Hematopoietic multipotent progenitor cell treated with erythropoietin and hydrocortisone succinate and interleukin-3 and kit ligand, for 4 days (in vitro differentiated cells): ENCODE data around the gene CYTH3.
A peak's percentile ranks its signal among the peaks of the same experiment; 100 is the strongest.

Experiments
- DNase-seq: peaks from one replicate; pipeline ENCODE4 v3.0.0-alpha.2; 2015

CYTH3 gene

DNA sequence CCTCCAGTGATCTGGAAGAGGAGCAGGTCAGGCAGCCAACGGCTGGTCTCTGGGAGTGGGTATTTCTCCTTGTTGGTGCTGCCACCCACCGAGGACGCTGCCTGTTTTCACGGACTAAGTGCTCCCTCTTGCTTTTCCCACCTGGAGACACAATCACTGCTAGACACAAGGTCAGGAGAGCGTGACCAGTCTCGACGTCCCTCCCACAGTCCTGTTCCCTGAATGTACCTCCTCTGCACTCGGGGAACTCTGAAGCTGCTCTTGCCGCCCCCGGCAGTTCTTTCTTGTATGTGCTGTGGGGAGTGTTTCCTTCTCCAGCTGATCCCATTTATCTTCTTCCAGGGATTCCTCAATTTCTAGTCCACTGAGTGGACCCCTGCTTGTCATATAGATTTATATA, 89.4 kb downstream of the CYTH3 start:
- no peak for DNase-seq

DNA sequence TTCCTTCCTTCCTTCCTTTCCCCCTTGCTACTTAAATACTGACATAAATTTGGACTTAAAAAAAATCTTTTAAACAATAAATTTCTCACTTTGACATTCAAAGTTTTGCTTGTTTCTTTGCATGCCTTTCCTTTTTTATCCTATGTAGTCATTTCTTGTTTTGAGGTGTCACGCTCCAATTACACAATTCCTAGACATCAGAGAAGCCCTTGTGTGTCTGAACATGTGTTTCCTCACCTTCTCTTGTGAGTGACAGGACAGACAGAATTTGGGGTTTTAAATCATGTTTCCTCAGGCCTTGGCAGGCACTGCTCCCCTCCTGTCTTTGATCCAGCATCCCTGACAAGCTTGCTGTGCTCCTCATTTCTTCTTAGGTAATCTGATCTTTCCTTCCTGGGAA, 91.3 kb downstream of the CYTH3 start:
- peak; percentile 38 for DNase-seq

DNA sequence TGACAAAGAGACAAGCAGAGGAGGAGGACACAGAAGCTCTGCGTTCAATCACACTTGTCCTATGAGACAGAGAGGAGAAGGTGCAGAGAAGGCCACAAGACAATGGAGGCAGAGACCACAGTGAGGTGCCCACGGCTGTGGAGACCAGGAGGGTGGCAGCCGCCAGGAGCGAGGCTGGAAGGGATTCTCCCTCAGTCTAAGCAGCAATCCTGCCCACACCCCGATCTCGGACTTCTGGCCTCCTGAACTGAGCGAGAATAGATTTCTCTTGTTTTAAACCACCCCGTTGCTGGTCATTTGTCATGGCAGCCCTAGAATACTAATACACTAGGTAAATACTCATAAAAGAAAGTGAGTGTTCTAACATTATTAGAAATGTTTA, 92.1 kb downstream of the CYTH3 start:
- no peak for DNase-seq

DNA sequence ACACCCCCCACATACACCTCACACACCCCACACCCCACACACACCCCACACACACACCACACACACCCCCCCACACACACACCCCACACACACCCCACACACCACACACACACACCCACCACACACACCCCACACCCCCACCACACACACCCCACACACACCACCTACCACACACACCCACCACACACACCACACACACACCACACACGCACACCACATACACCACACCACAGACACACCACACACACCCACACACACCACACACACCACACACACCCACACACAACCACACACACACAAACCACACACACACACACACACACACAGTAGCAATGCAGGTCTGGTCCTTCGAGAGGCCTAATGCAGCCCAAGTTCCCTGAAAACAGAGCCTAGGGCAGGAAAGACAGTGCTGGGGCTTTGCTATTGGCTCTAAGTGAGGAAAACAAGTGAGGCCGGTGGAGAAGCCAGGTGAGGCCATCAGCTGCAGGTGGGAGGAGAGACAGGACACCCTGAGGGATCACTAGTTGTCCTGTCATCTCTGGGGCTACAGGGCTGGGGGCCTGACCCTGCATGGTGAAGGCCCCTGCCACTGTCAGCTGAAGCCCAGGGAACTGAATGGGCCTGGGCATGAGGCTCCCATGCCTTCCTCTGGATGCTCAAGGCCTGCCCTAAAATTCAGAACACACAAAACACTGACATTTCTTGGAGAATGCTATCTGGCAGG, 92.6 kb downstream of the CYTH3 start:
- no peak for DNase-seq

DNA sequence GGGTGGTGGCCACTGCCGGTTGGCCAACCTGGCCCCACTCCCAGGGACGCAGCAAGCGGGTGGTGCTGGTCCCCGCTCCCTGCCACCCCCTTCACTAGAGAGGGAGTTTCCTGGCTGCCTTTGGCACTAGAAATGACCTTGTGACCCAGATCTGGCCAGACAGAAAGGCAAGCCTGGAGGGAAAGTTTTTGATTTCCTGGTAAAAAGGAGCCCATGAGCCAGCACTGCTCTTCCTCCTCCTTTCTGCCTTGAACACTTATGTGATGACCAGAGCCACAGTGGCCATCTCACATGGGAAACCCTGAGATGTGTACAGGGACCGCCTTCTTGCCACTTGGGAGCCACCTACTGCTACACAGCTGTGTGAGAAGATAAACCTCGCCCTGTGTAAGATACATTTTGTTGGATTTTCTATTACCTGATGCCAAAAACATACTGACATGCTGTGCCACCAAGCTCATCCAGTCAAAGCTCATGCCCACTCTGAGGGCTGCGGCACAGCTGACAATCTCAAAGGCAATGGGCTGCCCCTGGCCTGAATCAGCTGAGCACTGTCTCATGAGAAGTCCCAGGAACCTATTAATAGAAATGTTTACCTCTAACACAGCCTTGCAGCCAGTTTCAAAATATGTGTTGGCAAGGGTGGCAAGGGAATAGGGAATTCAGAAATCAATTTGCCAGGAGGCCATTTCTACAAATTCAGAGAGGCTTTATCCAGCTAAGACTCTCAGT, 94.0 kb downstream of the CYTH3 start:
- DNase-seq = peak; percentile 11

DNA sequence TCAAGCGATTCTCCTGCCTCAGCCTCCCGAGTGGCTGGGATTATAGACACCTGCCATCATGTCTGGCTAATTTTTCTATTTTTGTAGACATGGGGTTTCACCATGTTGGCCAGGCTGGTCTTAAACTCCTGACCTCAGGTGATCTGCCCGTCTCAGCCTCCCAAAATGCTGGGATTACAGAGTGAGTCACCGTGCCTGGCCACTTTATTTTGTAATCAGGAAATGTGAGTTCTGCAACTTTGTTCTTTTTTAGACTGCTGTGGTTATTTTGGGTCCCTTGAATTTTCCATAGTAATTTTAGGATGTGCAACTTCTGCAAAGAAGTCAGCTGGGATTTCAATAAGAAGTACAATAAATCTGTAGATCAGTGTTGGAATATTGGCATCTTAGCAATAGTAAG, 96.8 kb downstream of the CYTH3 start:
- DNase-seq = peak; percentile 25

DNA sequence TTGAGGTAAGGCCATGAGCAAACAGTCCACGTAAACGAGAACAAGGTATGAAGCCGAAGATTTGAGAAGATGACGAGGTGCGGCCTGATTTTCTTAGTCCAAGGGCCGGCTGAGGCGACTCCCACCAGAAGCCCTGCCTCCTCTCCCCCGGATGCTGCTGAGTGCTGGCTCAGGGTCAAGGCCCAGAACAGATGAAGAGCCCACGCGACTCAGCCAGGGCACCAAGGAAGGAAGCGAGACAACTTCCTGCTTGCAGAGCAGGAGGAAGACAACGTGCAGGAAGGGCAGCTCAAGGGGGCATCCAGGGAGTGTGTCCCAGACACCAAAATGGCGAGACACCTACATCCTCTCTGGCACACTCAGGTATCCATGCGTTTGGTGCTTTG, 99.5 kb downstream of the CYTH3 start:
- DNase-seq = no peak

DNA sequence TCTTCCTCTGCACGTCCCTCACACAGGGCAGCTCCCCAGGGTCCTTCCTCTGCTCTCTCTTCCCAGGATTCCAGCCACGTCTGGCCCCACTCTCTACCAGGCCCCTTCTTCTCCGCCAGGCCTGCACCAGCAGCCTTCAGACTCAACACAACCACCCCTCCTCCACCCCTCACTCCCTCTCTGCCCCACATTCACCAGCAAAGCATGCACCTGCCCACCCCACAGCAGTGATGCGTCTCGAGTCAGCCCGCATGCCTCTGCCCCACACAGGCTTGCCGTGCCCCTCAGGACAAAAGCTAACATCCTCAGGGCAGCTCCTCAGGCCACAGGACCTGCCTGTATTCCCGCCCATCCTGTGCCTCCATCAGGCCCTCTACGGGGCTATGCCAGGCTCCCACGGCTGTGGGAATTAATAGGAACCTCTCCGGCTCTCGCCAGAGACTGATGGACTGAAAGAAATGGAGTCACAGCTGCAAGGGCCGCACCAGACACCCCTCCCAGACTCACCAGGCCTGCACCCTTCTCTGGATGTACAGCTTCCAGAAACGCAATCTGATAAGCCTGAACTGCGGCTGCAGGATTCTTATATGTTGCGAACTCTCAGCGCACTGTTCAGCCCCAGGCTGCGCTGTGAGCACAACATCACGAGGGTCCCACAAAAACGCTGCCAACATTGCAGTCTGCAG, 100.1 kb downstream of the CYTH3 start:
- no peak for DNase-seq

DNA sequence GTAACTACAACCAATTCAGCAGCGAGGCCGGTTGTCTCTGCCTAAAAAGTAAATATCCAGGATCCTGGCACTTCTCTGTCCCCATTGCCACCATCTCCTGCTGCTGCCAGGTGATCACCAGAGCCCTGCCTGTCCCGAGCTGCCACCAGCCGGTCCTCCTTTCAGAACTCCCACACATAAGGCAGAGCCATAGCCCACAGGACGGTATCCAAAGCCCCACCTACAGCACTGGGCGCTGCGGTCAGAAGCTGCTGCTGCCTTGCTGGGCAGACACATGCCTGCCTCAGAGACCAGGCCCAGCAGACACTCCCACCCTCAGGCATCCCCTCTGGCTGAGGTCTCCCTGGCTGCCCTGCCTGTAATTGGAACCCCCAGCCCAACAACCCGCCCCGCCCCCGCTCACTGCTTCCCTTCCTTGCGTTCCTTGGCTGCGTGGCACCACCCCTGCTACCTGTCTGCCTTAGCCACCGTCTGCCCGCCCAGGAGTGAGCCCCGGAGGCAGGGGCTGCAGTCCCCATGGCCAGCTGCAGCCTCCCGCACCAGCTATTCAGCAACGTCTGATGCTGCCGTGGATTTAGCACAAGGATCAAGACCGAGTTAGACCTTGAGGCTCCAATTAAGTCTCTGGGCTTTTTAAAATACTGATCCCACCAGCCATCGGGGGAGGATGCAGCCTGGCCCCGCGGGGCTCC, 100.7 kb downstream of the CYTH3 start:
- DNase-seq = no peak

DNA sequence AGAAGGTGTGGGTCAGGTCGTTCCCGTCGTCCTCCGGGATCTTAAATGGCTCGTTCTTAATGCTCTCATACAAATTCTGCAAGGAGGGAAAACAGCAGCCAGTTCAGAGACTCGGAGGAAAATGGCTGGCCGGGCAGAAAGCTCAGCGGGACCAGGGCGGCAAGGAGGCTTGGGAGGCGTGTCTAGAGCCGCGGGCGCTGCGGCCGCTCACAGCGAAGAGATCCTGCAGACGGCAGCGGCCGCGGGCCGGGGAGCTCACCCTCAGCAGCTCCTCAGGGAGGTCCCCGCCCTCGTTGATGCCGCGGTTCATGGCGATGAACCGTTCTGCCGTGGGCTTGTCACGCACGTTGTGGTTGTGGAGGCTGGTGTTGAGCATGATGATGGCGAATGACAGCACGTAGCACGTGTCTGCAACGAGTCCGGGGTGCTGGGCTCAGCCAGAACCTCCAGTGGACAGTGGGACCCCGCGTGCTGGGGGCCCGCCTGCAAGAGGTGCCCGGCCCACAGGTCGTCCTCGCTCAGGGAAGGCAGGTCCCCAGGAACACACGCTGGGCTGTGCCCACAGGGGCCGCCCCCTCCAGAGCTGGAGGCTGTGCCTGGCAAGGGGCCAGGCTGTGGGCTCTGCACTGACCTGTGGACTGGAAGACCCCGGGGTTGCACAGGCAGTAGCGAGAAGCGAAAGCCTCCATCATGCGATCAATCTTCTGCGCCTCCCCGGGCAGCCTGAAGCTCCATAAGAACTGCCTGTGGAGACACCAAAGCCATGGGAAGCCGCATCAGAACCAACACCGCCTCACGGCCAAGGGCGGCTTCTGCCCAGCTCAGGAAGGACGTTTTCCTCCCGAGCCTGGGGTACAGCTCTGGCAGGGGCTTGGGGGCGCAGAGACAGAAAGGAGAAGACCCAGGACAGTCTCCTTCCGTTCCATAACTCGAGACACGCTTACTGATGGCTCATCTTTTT, 101.6 kb downstream of the CYTH3 start:
- DNase-seq = no peak

DNA sequence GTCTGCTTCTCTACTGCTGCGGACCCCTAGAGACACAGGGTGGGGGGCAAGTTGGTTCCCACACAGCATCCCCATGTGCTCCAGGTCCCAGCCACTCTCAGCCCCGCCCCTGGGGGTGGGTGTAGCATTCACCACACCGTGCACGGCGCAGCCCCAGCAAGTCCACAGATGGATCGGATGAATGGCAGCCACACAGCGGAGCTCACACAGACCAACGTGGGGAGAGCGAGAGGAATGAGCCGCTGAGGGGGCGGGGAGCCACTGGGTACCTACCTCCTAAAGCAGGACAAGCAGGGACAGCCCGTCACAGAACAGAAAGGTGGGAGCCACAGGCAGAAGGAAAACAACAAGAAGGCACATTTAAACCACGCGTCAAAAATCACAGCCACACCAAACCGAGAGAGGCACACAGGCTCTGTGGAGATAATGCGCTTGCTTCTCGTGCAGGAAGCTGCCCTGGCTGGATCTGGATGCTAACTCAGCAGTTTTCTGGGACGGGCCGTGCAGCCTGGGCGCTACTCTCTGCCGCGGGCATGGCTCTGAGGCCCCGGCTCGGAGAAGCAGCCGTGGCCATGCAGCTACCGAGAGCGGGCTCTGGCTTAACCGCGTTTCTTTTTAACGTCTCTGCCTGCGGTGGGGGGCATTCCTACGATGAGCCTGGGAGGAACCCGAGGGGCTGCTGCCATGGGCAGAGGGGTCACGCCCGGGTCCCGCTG, 102.5 kb downstream of the CYTH3 start:
- DNase-seq = no peak

DNA sequence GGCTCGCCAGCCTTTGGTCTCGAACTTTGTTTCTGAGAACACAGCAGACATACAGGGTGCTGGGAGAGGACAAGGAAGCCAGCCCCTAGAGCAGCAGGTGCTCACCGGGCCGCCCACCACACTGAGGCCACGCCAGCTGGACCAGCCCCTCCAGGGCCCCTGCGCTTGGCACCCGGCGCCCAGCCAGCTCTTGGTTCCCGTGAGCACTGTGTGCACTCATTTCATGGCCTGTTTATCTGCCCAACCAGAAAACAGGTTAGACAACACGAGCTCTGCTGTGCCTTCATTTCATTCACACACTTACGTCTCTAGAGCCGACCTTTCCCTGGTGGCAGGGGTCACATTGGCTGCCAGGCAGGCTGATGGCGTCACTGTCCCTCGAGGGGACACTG, 104.0 kb downstream of the CYTH3 start:
- no peak for DNase-seq

DNA sequence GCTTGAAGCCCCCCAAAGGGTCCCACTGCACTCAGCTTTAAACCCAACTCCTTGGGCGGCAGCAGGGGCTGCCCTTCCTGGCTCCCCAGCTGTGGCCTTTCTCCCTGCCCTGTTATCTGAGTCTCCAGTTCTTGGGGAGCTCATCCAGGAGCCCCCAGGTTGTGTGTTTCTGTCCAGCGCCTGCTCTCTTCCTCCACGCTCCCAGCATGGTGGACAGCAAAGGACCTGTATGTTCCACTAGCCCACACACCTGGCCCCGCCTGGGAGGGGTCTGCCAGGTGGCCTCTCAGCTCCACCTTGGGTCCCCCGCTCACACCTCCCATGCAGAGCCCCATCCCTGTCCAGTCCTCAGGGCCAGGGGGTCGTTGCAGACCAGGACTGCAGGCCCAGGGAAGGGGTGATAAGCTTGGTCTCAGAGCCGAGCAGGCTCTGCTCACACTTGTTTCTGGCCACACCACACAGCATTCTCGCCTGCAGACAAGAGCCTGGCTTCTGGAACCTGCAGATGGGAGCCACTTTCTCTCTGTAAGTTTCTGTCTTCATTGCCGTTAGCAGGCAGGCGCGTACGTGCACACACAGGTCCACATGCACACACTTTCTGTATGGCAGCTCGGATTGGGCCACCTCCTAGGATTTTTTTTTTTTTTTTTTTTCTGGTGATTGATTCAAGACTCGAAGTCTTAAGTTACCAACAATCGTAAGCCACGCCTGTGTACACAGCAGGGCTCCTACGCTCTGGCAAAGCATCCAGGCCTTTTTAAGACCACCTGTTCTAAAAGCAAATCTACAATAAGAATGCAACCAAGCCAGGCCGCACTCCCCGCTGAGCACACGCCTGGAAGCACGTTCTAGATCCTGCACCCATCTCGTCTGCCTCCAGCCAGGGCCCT, 104.6 kb downstream of the CYTH3 start:
- DNase-seq = no peak

DNA sequence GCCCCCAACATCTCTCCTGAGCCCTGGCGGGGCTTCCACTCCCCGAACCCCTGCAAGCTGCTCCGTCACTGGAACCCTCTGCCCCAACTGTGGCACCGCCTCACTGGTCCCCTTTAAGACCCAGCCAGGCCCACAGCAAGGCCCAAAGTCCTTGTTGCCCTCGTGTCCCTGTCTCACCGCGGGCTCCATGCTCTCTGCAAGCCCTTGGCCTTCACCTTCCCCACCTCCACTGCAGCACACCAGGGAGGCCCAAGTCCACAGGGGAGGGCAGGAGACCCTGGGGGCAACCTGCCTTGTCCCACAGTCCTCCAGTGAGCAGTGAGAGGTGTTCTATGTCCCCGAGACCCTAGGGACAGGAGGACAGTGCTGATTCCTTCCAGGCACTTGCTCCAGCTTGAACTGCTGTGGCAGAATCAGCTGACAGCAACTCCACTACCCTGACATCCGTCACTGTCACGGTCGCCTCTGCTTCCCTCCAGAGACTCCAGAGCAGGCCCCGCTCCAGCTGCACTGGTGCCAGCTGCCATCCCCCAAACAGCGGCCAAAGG, 105.3 kb downstream of the CYTH3 start:
- DNase-seq = no peak

DNA sequence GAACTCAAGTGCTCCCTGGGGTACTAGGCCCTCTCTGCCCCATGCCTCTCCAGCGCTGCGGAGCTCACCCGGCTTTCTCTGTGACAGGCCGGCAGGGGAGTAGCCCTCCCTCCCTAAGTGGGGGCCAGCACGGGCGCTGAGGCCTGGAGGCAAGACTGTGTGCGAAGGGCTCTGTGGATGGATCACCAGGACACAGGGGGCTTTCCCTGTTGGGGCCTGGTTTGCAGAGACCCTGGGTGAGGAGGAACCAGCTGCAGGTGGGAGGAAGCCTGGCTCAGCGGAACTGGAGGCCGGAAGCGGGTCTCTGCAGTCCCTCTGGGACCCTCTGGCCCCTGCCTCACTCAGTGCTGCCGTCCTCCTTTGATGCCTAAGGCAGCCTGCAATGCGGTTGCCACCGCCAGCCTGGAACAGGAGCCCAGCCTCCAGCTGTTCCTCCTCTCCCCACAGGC, 106.0 kb downstream of the CYTH3 start:
- no peak for DNase-seq

DNA sequence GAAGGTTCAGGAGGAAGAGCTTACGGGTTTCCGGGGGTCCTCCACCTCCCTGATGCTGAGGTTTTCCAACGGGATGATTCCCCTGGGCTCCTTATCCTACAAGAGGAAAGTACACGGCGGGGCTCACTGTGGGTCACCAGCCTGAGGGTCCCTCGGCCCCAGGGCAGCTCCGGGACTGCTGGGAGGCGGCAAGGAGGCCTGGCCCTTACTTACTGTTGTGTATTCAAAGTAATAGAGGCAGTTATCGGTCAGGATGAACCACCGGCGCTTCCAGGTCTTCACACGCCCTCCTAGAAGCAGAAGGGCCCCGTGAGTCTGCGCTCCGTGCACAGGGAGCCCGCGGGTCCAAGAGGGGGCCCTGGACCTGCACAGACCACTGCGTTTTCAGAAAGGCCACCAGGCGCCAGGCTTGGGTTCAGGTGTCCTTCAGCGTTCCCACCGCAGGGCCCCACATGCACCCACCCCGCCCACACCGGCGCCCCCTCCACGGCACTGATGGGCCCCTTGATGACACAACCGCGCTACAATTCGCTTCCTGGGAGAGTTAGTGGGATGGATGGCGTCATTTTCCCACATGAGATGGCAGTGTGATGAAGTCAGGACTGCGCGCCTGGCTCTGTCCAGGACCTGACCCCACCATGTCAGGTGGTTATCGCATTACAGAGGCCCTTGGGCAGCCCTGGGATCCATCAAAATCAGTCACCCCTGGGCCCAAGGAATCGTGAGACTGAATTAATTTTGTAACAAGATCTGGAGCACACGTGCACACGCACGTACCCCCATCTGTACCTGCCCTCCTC, 106.7 kb downstream of the CYTH3 start:
- no peak for DNase-seq

DNA sequence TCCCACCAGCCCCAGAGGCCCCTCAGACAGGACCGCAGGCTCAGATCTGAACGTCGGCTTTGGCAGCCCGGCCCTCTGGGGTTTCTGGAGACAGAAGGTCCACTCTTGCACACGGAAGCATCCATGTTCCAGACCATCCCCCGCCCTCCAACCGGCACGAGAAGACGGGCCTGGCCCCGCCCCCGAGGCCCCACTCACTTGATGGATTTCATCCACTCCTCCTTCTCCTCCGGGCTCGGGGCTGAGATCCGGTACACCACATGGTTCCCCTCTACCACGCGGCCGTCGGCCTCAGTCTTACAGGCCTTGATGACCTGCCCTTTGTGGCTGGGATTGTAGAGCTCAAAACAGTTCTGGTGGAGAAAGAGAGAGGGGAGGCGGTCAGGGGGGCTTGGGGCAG, 107.3 kb downstream of the CYTH3 start:
- DNase-seq = no peak

DNA sequence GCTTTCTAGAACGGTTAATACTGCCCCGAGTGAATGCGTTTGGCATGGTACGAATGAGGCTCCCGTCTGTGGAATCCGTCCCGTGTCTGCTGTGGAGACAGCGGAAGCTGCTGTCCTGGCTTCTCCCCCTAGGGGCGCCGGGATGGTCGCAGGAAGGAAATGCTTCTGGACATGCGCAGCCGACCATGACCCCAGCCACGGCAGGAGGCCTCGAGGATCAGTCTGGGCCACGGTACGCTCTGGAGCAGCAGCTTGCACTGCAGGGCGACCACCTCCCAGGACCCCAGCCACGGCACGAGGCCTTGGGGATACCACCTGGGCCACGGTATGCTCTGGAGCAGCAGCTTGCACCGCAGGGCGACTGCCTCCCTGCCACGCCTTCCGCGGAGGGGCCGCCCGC, 107.9 kb downstream of the CYTH3 start:
- no peak for DNase-seq

DNA sequence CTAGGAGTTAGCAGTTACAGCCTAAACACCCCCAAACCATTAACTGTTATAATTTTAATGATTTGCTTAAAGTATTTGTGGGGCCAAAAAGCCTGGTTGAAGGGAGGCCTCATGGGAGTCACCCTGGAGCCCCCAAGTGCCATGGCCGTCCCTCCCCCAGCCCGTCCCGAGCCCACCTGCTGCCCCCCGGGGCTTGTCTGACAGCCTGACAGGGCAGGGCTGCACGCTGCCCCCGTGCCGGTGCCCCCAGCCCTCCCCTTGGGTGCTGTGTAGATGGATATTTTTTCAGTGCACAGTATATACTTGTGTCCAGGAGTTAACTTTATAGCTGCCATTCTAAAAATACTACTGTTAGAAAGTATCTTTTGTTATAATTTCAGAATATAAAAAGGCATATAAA, 108.4 kb downstream of the CYTH3 start:
- no peak for DNase-seq
